Measurements from ENCODE around the gene TTC9.

The TTC9 gene

GRCh38 chr14:70645892-70646291, 4.2 kb downstream of the TTC9 start:
- DNase-seq (ENCODE audit: low read depth, low spot score), result no peak

DNA sequence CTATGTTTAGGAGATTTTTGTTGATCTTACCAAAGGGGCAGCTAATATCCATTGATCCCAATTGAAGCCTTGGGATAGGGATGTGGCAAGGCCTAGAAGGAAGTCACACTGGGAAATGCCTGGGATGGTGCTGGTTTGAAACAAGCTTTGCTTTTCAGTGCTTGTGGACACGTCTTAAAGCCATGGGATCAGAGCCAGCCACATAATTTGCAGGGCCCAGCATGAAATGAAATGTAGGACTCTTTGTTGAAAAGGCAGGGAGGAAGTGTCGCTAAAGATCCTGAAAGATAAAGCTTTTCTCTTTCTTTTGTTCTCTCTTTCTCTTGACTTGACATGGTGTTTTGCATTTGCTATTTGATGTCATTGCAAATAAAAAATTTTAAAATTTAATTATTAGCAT, 5.0 kb downstream of the TTC9 start:
- no peak for DNase-seq (ENCODE audit: low read depth, low spot score)

DNA sequence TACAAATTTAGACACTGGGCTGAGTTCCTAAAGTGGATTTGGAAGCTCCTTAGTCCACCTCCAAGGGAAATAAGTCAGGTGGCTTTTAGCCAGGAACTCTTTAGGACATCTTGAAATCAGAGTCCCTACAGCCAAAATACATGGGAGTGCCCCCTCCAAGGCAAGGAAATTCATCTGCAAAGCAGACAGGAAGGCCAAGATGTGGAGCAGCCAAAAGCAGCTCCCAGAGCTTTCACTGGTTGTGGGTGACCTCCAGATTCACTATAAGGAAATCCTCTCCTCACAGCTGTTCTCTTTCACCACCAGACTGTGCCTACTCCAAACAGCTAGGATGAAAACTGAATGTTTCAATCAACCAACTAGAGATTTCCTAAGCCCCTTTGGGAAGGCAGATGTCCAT, 6.6 kb downstream of the TTC9 start:
- no peak for DNase-seq (ENCODE audit: low read depth, low spot score)

DNA sequence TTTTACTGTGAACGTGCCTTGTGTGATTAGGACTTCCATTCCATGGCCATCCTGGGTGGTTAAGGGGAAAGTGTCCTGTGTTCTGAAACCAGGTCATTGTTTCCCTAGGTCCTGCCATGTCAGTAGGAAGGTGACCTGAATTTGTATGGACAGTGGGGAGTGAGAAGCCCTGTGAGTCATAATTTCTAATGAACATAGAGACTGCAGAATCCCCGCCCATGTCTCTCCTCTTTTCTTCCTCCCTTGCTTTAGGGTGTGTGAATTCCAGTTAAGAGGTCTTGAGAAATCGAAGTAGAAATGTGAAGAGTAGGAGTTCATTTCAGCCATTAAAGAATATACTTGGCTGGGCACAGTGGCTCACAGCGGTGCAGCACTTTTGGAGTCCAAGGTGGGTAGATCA, 8.1 kb downstream of the TTC9 start:
- no peak for DNase-seq (ENCODE audit: low read depth, low spot score)

DNA sequence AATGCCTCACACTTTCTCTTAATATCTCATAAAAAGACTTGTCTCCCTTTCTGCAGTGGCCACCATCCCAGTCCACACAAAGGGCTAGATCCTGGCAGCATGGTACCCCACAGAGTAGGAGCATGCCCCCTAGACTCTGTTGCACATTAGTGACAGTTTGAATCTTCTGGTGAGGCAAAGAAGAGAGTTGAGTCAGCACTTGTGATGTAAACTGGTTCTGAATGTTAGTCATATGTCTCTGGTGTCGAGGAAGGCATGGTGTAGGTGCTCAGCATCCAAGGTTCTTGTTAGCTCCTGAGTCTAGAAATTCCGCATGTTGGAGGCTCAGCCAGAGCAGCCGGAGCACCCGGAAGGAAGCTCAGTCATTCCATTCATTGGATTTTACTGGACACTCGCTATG, 9.8 kb downstream of the TTC9 start:
- DNase-seq (ENCODE audit: low read depth, low spot score), result no peak

GRCh38 chr14:70652871-70653270, 11.2 kb downstream of the TTC9 start:
- no peak for DNase-seq (ENCODE audit: low read depth, low spot score)

GRCh38 chr14:70653662-70654061, 11.9 kb downstream of the TTC9 start:
- DNase-seq (ENCODE audit: low read depth, low spot score), result no peak

- peak; percentile 29 for DNase-seq (ENCODE audit: low read depth, low spot score)
These were observed 12.9 kb downstream of the TTC9 start for GRCh38 chr14:70654632-70655031.

- DNase-seq (ENCODE audit: low read depth, low spot score), result no peak
These were observed 13.6 kb downstream of the TTC9 start for GRCh38 chr14:70655110-70655826.

GRCh38 chr14:70658899-70659298, 17.2 kb downstream of the TTC9 start:
- DNase-seq (ENCODE audit: low read depth, low spot score), result no peak

DNA sequence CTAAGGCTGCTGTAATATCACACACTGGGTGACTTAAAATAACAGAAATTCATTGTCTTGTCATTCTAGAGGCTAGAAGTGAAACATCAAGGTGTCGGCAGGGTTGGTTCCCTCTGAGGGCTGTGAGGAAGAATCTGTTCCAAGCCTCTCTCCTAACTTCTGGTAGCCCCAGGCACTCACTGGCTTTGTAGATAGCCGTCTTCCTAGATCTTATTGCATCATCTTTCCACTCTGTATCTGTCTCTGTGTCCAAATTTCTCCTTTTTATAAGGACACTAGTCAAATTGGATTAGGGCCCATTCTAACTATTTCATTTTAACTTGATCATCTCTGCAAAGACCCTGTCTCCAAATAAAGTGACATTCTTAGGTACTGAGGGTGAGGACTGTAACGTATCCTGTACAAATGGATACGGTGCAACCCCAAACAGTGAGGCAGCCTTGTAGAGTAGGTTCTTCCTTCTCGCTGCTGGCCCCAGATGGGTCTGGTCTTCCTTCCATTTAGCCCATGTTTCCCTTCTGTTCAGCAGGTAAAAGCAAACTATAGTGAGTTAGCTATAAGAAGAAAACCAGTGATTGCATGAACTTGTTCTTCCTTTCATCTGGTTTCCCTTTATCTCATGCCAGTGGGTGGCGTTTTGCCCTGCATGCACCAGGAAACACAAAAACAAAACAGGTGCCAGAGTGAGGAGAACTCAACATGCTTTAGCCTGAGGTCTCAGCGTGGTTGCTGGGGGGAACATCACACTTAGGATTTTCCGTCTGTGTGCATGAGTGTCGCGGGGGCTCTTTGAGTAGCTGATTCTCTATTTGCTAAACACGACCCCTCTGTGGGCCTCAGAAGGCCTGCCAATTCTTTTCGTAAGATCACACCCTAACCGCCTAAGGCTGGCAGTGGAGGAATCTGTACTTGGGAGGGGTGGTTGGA, 19.5 kb downstream of the TTC9 start:
- peak; percentile 23 for DNase-seq (ENCODE audit: low read depth, low spot score)

- no peak for DNase-seq (ENCODE audit: low read depth, low spot score)
These were observed 20.4 kb downstream of the TTC9 start for GRCh38 chr14:70662080-70662479.

- DNase-seq (ENCODE audit: low read depth, low spot score), result no peak
These were observed 21.1 kb downstream of the TTC9 start for GRCh38 chr14:70662816-70663215.

- no peak for DNase-seq (ENCODE audit: low read depth, low spot score)
These were observed 22.0 kb downstream of the TTC9 start for GRCh38 chr14:70663707-70664179.

- no peak for DNase-seq (ENCODE audit: low read depth, low spot score)
These were observed 23.2 kb downstream of the TTC9 start for GRCh38 chr14:70664698-70665447.

DNA sequence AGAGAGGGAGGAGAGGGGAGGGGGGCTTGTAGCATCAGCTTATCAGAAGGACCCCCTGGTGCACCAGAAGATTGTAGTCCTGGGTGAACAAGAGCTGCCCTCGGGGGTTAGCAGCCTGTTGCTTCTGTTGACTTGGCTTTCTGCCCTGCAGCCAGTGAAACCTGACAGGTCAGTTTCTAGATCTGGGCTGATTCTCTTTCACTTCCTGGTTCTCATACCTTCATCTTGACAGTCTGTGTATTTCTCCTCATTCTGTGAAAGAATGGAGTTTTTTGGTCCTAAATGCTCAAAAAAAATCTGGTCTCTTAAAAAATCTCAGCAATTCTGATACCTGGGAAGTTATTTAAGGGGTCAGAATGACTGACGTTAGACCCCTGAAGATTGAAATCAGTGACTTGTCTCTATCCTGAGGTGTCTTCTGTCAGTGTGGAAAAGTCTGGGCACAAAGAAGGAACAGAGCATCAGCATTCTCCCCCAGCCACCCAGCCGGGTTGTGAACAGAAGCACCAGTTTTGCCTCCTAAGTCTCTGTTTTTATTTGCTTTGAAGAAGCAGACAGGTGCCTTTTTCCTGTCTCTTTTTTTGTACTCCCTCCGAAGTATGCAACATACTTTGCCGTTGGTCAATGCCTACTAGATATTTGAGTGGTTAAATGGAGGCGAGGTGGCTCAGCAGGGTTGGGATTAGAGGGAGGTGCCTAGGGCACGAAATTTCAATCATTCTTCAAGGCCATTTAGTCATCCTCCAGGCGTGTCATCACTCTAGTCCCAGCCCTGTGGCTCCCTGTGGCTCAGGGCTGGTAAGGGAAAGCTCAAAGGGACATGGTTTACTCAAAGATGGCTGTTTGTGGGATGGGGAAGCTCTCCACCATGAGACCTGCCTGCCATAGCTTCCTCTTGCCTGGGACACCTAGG, 24.0 kb downstream of the TTC9 start:
- DNase-seq (ENCODE audit: low read depth, low spot score), result peak; percentile 44

- DNase-seq (ENCODE audit: low read depth, low spot score), result peak; percentile 35
These were observed 24.6 kb downstream of the TTC9 start for GRCh38 chr14:70666361-70666686.

DNA sequence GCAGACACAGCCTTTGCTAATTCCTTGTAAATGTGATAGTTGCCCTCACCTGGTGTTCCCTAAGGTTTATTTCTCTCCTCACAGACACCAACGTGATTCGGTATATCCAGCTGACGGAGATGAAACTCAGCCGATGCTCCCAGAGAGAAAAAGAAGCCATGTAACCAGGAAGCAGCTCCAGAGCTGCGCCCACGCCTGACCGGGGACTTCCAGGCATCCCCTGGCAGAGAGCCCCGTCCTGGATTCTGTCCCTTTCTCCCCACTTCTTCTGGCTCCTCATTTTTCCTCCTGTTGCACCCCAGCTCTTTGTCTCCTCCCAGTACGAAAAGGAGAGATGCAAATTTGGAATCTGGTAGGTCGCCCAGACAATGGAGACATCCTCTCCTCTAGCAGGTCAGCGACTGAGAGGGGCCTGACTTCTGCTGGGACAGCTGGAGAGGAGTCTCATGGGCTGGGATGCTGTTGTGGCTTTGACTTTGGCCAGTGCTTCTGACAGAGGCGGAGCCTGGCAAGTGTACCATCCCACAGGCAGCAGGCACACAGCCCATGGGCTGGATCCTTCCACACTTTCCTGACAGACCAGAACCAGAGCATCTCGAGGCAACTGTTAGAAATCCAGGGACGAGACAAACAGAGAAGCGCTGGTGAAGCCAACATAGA, 29.4 kb downstream of the TTC9 start:
- DNase-seq (ENCODE audit: low read depth, low spot score), result peak; percentile 42

DNA sequence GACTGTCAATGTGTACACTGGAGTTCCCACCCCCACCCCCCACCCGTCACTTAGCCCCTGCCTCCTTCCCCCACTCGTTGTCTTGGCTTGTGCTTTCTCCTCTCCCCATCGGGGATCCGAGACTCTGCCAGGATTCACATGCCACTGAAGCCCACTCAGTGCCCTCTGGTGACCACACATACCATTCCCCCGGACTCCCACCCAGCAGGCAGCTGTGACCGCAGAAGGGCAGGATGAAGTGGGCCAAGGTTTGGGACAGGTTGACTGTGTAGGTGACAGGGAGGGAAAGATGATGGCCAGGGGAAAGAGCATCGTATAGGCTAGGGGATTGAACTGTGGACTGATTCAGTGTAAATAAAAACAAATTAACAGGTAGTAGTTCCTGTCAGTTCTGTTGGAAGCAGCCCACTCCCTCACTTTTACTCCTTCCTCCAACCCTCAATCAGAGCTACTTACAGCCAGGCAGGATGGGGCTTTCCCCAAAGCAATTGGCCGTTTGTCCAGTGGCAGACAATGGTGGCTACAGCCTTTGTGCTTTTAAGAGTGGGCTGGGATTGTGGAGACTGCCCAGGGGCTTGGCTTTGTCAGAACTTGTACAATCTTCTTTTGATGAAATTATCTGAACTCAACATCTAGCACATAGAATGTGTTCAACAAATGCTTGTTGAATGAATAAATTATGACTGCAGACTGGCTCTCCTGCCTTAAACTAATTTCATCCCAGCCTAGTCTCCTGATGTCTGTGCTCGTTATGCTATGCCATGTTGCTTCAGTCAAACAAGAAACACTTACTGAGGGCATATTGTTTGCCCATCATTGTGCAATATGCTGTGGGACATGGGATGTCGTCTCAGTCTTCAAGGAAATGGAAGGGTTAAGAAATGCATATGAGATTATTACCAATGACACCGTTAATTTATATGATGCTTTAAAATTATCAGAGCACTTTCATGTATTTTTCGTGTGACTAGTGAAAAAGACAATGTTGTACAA, 30.2 kb downstream of the TTC9 start:
- no peak for DNase-seq (ENCODE audit: low read depth, low spot score)
